ENCODE results near the gene CCL26.
A peak's percentile ranks its signal among the peaks of the same experiment; 100 is the strongest.

CCL26 gene

DNA sequence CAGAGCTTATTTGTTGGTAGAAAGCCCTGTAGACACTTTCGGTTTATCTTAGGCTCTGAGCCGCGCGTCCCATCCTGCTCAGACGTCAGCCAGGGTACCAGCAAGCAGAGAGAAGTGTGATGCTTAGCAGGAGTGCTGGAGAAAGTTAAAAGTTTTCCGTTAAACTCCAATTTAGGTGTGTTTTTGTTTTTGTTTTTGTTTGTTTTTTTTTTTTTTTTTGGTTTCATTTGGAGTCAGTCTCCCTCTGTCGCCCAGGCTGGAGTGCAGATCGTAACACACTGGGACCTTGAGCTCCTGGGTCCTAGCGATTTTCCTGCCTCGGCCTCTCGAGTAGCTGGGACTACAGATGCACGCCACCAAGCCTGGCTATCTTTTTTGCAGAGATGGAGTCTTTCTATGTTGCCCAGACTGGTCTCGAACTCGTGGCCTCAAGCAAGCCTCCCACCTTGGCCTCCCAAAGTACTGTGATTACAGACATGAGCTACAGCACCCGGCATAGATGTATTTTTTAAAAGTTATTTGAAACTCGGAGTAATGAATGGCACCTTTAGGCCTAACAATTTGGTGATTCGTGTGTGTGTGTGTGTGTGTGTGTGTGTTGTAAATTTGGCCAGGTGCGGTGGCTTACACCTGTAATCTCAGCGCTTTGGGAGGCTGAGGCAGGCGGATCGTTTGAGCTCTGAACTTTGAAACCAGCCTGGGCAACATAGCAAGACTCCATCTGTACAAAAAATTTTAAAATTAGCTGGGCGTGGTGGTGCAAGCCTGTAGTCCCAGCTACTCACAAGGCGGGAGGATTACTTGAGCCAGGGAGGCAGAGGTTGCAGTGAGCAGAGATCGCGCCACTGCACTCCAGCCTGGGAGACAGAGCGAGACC, 32.0 kb downstream of the CCL26 start:
- no peak for TF ChIP-seq CTCF (conservative IDR thresholded peaks at IDR 0.05)
- peak overlapping the region; percentile 89 for H3K27ac ChIP-seq

- H3K27ac ChIP-seq = peak overlapping the region; percentile 89
Observed at GRCh38 chr7:75738975-75739795, 32.8 kb downstream of the CCL26 start.

DNA sequence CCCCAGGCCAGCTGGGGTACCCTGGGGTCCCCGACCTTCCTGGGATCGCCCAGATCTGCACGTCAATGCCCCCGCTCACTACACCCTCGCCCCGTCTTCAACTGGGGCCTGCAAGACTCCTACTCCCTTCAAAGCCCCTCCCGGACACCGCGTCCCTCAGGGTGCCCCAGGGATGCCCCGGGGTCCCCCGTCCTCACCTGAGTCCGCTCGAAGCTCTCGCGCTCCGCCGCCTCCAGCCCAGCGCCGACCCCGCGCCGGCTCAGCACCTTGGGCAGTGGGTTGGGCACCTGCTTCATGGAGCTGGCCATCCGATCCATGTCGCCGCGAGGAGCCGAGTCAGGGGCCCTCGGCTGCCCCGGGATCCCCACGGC, 33.4 kb downstream of the CCL26 start, which contains the start of gene HIP1:
HIP1 (minus strand) TSS at position 338 of the 371 bp plus-strand sequence; CDS start at position 317, 21 bp downstream.
- H3K27ac ChIP-seq = peak within 1 kb of the TSS; percentile 89
- no peak for TF ChIP-seq CTCF (conservative IDR thresholded peaks at IDR 0.05)

More at GRCh38 chr7:75738975-75739795, 32.8 kb downstream of the CCL26 start:
- 0 out of 2 replicates have a peak, but pooled peaks have one; percentile 5 for TF ChIP-seq CTCF (conservative IDR thresholded peaks at IDR 0.05)

GRCh38 chr7:75737856-75738603, 34.0 kb downstream of the CCL26 start:
- no peak for TF ChIP-seq CTCF (conservative IDR thresholded peaks at IDR 0.05)
- H3K27ac ChIP-seq = peak overlapping the region; percentile 89

GRCh38 chr7:75735581-75736350, 36.2 kb downstream of the CCL26 start:
- no peak for TF ChIP-seq CTCF (conservative IDR thresholded peaks at IDR 0.05)

GRCh38 chr7:75734586-75735458, 37.2 kb downstream of the CCL26 start:
- TF ChIP-seq CTCF (conservative IDR thresholded peaks at IDR 0.05) = no peak
- H3K27ac ChIP-seq = no peak overlapping the region

More at GRCh38 chr7:75735581-75736350, 36.2 kb downstream of the CCL26 start:
- no peak overlapping the region for H3K27ac ChIP-seq
